HuH-7.5 (cell line): ENCODE results near the gene NRG3.

Experiments
- DNase-seq: peaks from one replicate; pipeline ENCODE4 v3.0.0; 2011; ENCODE audit warnings: low spot score

The NRG3 gene

DNA sequence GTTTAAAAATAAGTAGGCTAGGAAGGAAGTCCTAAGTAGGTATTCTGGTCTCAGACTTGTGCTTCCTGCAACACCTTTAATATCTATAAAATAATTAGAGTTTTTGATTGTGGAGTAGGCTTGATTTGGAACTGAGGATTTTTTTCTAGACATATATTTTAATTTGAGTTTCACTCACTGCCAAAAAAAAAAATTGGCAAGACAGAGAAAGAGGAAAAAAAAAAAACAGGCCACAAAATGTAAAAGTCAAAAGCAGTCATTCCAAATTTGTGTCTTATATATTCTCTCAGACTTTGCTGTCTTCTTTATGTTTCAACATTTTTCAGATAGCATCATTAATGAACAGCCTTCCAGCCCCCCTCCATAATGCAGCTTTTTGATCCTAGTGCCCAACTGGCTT is 346.1 kb downstream of the NRG3 start:
- no peak for DNase-seq

GRCh38 chr10:82221601-82222149 is 346.7 kb downstream of the NRG3 start:
- DNase-seq = no peak

GRCh38 chr10:82228701-82229100 is 353.7 kb downstream of the NRG3 start:
- DNase-seq = no peak

DNA sequence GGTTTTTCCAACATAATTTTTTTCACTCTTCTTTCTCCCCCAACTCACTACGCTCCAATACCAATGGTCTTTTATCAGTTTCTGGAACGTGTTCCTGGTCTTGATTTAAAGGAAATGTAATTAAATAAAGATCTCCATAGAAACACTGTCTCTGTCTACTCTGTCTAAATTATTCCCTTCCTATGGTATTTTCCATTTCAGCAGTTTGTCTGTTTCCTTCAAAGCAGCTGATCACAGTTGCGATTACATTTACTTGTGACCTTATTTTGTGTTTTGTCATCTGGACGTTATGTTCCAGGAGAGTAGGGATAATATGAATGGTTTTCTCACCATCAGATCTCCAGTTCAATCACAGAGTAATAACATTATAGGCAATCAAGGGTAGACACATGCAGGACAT is 359.2 kb downstream of the NRG3 start:
- DNase-seq = no peak

DNA sequence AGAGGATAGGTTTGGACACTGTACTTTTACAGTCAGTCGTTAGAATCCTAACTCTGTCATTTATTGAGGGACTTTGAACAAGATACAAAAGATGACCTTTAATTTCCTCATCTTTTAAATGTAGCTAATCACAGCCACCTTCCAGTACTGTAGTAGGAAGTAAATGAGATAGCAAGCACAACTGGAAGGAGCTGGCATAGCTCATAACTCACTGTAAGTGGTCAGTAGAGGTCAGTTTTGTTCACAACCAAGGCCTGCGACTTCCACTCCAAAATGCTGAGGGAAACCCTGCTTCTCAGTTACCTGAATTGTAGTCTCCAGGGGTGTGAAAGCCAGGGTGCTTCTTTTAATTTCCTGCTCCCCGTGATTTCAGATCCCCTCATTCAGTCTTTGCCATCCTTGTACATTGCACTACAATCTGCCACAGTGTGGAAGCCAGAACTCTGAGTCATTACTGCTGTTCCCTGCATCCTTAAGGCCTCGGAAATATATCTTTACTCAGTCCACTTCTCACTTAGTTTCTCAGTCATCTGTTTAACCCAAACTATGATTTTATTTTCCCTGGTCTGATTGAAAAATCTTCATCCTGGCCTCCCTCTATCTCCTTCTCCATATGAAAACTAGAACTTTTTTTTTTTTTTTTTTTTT is 361.2 kb downstream of the NRG3 start:
- DNase-seq = no peak

DNA sequence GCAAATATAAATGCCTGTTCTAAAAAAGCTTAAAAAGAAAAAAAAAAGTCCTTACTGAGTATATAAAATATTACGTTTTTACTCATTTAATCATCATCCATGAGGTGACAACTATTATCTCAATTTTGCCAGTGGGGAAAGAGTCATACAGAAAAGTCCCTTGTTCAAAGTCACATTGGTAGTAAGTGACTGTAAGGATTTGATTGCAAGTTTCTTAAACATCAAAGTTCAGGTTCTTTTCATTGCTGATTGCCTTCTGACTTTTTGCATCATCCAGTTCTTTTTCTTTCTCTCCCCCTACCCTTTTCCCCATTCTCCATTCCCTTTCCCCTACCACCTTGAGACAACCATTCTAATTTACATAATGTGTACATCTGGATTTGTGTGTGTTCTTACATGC is 363.3 kb downstream of the NRG3 start:
- DNase-seq = no peak

GRCh38 chr10:82240408-82240807 is 365.4 kb downstream of the NRG3 start:
- no peak for DNase-seq

DNA sequence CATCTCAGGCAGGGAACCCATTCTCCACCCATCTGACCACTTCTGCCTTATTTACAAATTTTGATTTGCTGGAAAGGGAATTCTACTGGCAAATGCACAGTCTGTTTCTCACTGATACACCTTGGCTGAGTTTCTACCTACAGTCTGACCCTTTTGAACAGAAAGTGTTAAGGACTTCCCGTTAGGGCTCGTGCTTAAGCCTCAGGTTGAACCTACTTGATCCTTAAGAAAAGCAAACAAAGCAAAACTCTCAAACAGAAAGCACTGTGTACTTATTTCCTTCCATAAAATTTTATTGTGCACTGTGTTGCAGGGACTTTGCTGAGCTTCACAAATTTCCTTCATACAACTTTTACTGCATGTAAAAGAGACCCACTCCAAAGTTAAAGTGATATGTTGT is 367.8 kb downstream of the NRG3 start:
- no peak for DNase-seq

DNA sequence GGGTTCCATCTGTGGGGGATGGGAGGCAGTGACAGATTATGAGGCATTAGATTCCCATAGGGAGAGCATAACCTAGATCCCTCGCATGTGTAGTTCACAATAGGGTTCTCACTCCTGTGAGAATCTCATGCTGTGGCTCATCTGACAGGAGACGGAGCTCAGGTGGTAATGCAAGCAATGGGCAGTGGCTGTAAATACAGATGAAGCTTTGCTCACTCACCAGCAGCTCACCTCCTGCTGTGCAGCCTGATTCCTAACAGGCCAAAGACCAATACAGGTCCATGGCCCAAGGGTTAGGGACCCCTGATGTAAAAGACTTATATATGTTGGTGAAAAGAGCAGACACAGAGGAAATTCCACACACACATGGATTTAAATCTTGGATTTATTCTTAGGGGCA is 370.2 kb downstream of the NRG3 start:
- no peak for DNase-seq

GRCh38 chr10:82245906-82246560 is 371.0 kb downstream of the NRG3 start:
- no peak for DNase-seq

GRCh38 chr10:82249141-82249540 is 374.1 kb downstream of the NRG3 start:
- DNase-seq = no peak

DNA sequence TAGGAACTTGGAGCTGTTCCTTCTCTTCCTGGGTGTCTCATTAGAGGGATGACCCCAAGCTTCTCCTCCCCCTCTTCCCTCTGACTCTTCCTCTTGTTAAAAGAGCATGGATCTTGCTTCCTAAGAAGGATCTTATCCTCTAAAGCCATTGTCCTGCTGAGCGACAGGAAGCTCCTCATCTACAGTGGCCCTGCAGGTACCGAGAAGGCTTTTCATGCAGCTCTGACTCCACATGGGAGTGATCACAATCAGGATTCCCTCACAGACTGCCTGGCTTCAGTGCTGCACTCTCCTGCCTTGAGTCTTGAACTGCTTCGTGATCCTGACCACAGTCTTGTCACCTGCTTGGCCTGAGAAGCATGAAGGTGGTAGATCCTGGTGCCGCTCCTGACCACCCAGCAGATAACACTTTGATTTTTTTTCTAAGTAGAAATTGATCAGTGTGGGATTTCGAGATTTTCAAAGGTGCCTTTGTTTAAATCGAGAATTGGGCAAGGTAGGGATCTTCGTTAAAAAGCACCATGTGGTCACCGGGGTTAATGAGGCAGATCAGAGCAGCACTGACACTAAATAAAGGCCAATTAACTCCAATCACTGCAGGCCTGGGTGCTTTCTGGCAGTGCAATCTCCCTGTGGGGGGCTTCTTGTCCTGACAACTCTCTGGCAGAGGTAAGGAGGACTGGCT is 376.4 kb downstream of the NRG3 start:
- no peak for DNase-seq

- no peak for DNase-seq
Measured at GRCh38 chr10:82252081-82252480, 377.1 kb downstream of the NRG3 start.

- DNase-seq = no peak
Measured at GRCh38 chr10:82254237-82254636, 379.2 kb downstream of the NRG3 start.

DNA sequence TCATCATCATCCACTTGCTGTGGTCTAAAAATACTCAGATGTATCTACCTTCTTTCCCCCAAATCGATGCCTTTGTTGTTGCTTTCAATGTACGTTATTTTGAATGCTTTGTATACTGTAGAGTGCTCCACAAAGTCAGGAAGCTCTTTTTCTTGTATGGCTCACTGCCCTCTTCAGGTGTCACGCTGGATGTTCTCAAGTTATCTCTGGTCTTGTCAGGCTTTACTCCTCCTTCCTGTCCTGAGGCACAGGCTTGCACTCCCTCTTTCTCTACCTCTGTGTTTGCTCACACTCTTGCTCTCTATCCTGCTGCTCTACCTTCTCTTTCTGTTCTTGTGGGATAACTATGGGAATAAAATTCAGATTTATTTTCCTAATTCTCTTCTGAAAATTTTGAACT is 381.3 kb downstream of the NRG3 start:
- no peak for DNase-seq

DNA sequence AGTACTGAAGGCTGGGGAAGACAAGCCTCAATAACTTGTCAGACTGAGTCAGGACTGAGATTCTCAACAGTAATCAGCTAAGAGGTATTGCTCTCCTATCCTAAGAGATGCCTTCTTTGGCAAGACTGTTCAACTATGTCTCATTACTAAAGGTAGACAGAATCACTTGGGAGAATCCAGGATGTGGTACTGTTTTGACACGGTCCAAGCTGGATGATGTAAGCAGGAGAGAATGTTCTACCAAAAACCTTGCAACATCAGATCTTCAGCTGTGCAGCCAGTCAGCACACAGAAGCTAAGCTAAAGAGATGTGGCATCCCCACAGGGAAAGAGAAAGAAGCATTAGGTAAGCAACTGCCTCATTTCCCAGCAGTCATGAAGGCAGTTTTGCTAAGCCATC is 391.4 kb downstream of the NRG3 start:
- DNase-seq = no peak

- DNase-seq = no peak
Measured at GRCh38 chr10:82267014-82267413, 392.0 kb downstream of the NRG3 start.

GRCh38 chr10:82267465-82267864 is 392.5 kb downstream of the NRG3 start:
- DNase-seq = no peak

- no peak for DNase-seq
Measured at GRCh38 chr10:82267960-82268359, 393.0 kb downstream of the NRG3 start.

- DNase-seq = no peak
Measured at GRCh38 chr10:82277591-82277990, 402.6 kb downstream of the NRG3 start.

DNA sequence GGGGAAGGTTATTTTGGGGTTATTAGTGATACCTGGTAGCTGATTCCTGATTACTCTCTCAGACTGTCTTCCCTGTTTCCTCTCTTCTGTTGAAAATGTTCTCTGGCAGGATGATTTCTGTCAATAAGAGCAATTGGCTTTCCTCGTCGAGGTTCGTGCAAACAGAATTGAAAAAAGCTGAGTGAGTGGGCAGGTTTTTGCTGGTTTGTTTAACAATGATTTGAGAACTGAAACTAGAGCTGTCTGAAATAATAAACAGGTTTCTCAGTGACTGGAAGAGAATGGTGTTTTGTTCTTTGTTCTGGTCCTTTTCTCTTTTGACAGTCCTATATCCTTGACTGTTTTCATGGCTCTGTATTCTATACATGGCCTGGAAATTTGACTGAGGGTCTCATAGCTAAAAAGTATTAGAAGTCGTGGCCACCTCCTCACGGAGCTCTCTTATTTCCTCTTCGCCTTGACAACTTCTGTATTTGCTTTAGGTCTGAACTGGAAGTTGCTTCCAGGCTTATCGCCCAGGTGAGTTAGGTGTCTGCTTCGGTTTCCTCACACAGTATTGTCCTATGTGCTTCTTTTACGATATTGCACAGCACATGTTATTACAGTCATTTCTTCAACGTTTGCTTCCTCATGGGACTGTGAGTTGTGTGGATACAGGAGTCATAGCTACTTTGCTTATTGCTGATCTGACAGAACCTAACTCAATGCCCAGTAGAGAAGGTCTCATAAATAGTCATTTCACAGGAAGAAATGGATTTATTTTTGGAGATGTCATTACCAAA is 403.6 kb downstream of the NRG3 start:
- no peak for DNase-seq

- DNase-seq = no peak
Measured at GRCh38 chr10:82282782-82283456, 407.9 kb downstream of the NRG3 start.
